Adipose tissue (tissue), 3 donors: ENCODE results near the gene TP53BP1. TPM values are rescaled to one million over a fixed set of nuclear protein-coding genes. Genes with fewer than 3 reads are reported as not detected.
"Not testable (repeated sequence)": the region's sequence is repeated elsewhere in the genome, so short reads cannot be mapped to it uniquely, and the experiment has no call there.

Experiments used
- H3K27ac ChIP-seq: one replicate; pipeline ENCODE4 v1.5.1; 2013; ENCODE audit warnings: low read depth, low read length
- WGBS, 3 donors: extraction: QIAGEN DNeasy Blood & Tissue Kit; methylation state at CpG; one replicate each; pipeline ENCODE4 v1.1.7; 2013; 5-methylcytosine and 5-hydroxymethylcytosine counted together
- polyA plus RNA-seq, 3 donors: library from polyadenylated mRNA; stranded (reverse); fragments of 200-250 nt; gene quantifications; one replicate each; pipeline ENCODE4 v1.2.3, GENCODE V29; 2013
- donor health status: healthy with polysubstance abuse.
- donor health status: Bipolar disorder and iron deficiency.
- donor health status: healthy.

The TP53BP1 gene
- polyA plus RNA-seq, 3 donors: 5.2 to 8.6 (median 5.5) TPM

DNA sequence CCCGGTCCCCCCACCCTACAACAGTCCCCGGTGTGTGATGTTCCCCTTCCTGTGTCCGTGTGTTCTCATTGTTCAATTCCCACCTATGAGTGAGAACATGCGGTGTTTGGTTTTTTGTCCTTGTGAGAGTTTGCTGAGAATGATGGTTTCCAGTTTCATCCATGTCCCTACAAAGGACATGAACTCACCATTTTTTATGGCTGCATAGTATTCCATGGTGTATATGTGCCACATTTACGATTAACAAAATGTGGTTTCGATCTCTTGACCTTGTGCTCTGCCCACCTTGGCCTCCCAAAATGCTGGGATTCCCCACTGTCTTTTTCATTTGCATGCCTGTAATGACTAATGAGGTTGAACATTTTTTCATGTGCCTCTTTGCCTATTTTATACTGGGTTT is 99.4 kb downstream of the TP53BP1 start:
- WGBS, 3 donors: 97 to 98% (median 97%) methylated on average over 5 to 6 of the region's 6 CpGs
- H3K27ac ChIP-seq: not testable (repeated sequence)

DNA sequence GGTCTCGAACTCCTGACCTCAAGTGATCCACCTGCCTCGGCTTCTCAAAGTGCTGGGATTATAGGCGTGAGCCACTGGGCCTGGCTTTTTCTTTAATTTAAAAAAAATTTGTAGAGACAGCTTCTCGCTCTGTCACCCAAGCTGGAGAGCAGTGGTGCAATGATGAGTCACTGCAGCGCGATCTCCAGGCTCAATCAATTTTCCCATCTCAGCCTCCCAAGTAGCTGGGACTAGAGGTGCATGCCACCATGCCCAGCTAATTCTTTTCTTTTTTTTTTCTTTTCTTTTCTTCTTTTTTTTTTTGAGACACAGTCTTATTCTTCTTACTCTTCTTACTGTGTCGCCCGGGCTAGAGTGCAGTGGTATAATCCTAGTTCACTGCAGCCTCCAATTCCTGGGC is 102.2 kb downstream of the TP53BP1 start:
- WGBS, 3 donors: 97 to 99% (median 97%) methylated on average over 8 of the region's 8 CpGs
- no peak overlapping the region for H3K27ac ChIP-seq

DNA sequence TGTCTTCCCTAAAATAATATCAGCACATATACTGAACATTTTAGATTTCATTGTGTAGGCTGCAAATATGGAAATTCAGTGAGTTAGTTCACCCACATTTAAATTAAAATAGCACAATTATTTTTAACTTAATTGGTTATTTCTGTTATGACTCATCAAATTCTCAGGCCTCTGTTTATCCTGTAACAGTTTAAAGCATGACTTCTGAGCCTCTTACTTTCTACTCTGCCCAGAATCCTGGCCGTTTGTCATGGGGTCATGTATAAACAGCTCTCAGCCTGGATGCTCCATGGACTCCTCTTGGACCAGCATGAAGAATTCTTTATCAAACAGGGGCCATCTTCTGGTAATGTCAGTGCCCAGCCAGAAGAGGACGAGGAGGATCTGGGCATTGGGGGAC is 109.9 kb downstream of the TP53BP1 start:
- no peak overlapping the region for H3K27ac ChIP-seq
- 67 to 75% (median 70%) methylated on average over 2 of the region's 2 CpGs for WGBS, 3 donors

DNA sequence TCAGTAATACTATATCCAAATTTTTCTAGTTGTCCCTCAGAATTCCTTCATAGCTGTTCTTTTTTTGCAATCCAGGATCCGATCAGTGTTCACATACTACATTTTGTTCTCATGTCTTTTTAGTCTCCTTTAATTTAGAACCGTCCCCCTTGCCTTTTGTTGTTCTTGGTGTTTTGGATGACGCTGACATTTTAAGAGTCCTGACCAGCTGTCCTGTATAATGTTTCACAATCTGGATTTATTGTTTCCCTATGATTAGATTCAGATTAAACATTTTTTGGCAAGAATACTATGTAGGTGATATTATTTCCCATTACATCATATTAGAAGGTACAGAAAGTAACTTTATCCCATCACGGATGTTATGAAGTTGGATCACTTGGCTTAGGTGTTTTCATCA is 110.6 kb downstream of the TP53BP1 start:
- no peak overlapping the region for H3K27ac ChIP-seq
- WGBS, 3 donors: 92 to 95% (median 95%) methylated on average over 4 of the region's 4 CpGs

DNA sequence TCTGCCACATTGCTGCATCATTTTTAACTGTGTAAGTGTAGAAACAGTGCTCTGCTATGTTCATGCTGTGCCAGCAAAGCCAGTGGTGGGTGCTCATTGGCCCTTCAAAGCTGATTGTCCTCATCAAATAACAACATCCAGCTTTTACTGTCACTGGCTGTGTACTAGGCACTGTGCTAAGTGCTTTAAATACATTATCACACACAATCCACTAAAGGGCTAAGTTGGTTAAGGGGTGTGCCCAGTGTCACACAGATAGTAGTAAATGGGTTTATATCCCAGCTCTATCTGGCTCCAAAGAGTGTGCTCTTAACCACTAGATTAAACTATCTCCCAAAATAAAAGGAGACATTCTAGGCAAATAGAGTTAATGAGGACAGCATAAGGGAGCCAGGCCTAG is 114.4 kb downstream of the TP53BP1 start:
- no peak overlapping the region for H3K27ac ChIP-seq

DNA sequence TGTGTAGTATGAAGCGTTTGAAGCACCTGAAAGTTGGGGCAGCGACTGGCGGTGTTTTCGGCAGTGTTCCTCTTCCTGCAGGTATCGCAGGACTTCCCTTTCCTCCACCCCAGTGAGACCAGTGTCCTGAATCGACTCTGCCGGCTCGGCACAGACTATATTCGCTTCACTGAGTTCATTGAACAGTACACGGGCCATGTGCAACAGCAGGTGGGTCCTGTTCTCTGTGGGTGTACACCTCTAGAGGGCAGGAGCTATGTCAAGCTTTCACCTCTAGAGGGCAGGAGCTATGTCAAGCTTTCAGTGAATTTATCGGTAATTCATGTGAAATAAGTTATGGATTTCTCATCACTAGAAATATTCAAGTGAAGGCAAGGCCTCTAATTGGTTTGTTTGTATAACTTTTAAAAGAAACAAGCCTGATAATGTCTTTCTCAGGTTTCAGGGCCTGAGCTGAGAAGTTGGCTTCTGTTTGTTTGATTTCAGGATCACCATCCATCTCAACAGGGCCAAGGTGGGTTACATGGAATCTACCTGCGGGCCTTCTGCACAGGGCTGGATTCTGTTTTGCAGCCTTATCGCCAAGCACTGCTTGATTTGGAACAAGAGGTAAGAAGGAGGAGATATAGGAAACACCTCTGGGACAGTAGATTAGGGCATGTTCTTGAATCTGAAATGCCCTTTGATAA is 116.8 kb downstream of the TP53BP1 start:
- 77 to 85% (median 84%) methylated on average over 13 of the region's 13 CpGs for WGBS, 3 donors

DNA sequence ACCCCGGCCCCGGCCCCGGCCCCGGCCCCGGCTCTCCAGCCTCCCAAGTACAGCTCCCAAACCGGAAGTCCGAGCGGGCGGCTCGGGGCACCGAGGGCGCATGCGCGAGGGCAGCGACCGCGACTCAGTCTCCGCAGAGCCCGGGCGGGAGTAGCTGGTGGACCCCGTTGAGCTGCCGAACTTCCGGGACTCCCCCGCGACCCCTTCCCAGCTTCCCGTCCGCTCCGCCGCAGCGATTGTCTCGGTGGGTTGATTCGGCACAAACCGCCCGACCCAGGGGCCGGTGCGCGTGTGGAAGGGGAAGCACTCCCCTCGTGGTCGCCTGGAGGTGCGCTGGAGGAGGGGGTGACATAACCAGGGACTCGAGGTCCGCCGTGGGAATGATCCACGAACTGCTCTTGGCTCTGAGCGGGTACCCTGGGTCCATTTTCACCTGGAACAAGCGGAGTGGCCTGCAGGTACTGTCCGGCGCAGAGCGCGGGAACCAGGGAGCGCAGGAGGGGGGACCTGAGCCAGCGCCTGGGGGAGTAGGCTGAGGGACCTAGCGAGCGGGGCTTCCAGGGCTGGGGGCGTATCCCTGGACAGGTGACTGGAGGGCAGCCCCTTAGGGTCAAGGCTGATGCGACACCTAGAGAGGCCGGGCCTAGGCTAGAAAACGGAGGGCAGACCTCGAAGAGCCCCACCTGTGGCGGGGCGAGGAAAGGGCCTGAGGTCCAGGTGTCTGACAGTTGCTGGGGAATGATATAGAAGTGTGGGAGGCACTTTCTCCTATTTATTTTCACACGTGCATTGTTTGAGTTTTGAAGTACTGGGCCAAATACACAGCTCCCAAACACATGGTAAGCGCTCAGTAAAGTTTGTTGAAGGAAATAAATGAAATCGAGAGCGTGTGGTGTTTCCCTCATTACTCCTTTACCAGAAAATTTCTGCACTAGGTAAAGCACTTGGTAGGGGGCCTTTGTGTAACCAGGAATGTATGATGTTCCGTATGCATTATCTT is 121.7 kb downstream of the TP53BP1 start, which contains the start of the genes TUBGCP4 and ZSCAN29:
TUBGCP4 (plus strand) TSS at position 127 of the 1,000 bp plus-strand sequence; CDS start at position 381, 254 bp downstream.
ZSCAN29 (minus strand) TSS at position 69 of the 1,000 bp plus-strand sequence. CDS start 1,130 bp downstream, outside the sequence.
- no peak within 1 kb of the TSS for H3K27ac ChIP-seq
- 2 to 3% (median 2%) methylated on average over 65 to 66 of the region's 66 CpGs for WGBS, 3 donors

More for the DNA sequence above, 116.8 kb downstream of the TP53BP1 start:
- no peak overlapping the region for H3K27ac ChIP-seq

DNA sequence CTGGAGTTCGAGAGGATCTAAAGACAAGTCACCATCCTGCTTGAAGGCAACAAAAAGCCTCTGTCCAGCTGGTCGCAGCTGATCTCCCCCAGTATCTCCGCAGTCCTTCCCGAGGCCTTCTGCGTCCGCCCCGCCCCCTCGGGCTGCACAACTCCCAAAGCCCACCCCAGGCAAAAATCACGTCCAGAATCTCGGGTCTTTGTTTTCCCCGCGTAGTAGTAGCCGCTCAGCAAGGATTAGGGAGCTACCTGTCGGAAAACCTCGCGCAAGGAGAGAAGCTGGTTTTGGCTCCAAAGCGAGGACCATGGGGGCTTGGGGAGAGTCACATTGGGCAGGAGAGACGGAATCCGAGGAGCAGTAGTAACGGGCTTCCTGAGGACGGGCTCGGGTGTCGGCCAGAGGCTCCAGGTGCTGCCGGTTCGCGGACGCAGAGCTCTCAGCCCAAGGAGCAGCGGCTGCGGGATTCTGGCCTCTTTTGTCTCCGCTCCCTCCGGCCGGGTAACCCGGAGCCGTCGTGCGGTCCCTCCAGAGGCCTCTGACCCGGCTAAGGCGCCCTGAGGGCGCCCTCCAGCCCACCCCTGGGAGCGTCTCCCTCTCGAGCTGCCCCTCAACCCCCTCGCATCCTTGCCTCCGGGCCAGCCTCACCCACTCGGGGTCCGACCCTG is 122.5 kb downstream of the TP53BP1 start:
- WGBS, 3 donors: 0 to 2% (median 1%) methylated on average over 36 to 45 of the region's 45 CpGs
- no peak overlapping the region for H3K27ac ChIP-seq

DNA sequence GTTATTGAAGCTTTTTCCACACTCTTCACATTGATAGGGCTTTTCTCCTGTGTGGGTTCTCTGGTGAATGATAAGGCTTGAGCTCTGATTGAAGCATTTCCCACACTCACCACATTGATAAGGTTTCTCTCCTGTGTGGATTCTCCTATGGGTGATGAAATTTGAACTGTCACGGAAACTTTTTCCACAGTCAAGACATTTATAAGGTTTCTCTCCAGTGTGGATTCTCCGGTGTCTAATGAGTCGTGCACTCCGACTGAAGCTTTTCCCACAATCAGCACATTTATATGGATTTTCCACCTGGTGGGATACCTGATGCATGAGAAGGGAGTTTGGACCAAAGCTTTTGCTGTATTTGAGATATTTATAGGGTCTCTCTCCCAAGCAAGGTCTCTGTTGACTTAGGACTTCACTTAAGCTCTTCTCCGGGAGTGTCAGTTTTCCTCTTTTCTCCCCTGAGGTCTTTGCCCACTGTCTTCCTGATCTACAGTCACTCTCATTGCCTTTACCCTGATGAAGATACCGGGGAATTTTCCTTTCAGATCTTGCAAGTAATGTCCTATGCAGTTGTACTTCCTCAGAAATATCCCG is 131.5 kb downstream of the TP53BP1 start:
- H3K27ac ChIP-seq: no peak overlapping the region
- 97 to 99% (median 98%) methylated on average over 7 of the region's 7 CpGs for WGBS, 3 donors

DNA sequence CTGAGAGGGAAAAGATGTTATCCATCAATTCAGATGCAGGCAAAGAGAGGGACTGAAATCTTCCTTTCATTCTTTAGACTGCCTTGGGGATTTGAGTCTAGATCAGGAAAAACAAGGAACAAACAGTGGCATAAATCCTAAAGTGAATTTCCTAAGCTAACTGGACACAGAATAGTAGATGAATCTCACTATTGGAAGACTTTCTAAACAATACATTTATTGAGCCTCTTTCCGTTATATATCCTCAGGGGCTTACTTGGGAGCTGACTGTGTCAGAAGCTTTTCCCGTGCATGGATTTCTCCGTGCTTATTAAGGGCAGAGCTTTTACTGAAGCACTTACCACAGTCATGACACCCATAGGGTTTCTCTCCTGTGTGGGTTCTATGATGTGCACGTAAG is 132.1 kb downstream of the TP53BP1 start:
- H3K27ac ChIP-seq: no peak overlapping the region
- 84 to 95% (median 91%) methylated on average over 4 of the region's 4 CpGs for whole genome bisulfite sequencing, 3 donors

Other genes starting within 250 kb of the TP53BP1 start
- 1 to 10 TPM in 1 of 3 donors, under 1 TPM in 1, not detected in 1; 0.06 to 4.9 TPM for gene TGM5, start 226.2 kb downstream of the TP53BP1 start, polyA plus RNA-seq
- under 1 TPM in 1 of 3 donors, not detected in 2; 0.02 TPM for gene TGM7, start 190.9 kb downstream of the TP53BP1 start, polyA plus RNA-seq
- 1 to 10 TPM; 2.1 to 5.5 (median 2.5) TPM for gene LCMT2, start 162.6 kb downstream of the TP53BP1 start, polyA plus RNA-seq
- 1 to 10 TPM; 6.1 to 8.7 (median 6.3) TPM for gene ZSCAN29, start 122.1 kb downstream of the TP53BP1 start, polyA plus RNA-seq
- gene TUBGCP4, start 122.1 kb downstream of the TP53BP1 start, polyA plus RNA-seq: 1 to 10 TPM; 3.6 to 5.2 (median 5.2) TPM
- 1 to 10 TPM in 1 of 3 donors, under 1 TPM in 2; 0.45 to 5.4 (median 1.00) TPM for gene MAP1A, start 24.5 kb upstream of the TP53BP1 start, polyA plus RNA-seq
- gene PPIP5K1, start 97.1 kb upstream of the TP53BP1 start, polyA plus RNA-seq: 1 to 10 TPM; 6.1 to 9.0 (median 8.3) TPM
- gene CKMT1B, start 100.9 kb upstream of the TP53BP1 start, polyA plus RNA-seq: 10 to 100 TPM in 1 of 3 donors, 1 to 10 TPM in 2; 2.4 to 10.0 (median 5.2) TPM
- under 1 TPM in 2 of 3 donors, not detected in 1; 0.19 to 0.21 TPM for gene STRC, start 125.6 kb upstream of the TP53BP1 start, polyA plus RNA-seq
- 1 to 10 TPM; 1.0 to 2.1 (median 1.6) TPM for gene CATSPER2, start 155.7 kb upstream of the TP53BP1 start, polyA plus RNA-seq
- 1 to 10 TPM; 1.6 to 5.8 (median 3.6) TPM for gene CKMT1A, start 200.7 kb upstream of the TP53BP1 start, polyA plus RNA-seq